Skin of body (tissue), 2 donors: Measurements from ENCODE around the gene NAGLU. TPM values are rescaled to one million over a fixed set of nuclear protein-coding genes. Genes with fewer than 3 reads are reported as not detected.
A peak's percentile ranks its signal among the peaks of the same experiment; 100 is the strongest.
"Not testable (repeated sequence)": the region's sequence is repeated elsewhere in the genome, so short reads cannot be mapped to it uniquely, and the experiment has no call there.

Source experiments
- DNase-seq: peaks from one replicate; lab custom pipeline; 2025; lab: John Stamatoyannopoulos, UW
- total RNA-seq: library from RNA; depleted of rRNA; stranded (reverse); fragments of >200 nt; gene quantifications from one replicate; pipeline ENCODE4 v1.2.3, GENCODE V29; 2014

Gene NAGLU
- total RNA-seq, 1 donor from 2014 or later, result 9.5 TPM

GRCh38 chr17:42544874-42545283, 8.8 kb downstream of the NAGLU start:
- DNase-seq, result no peak

DNA sequence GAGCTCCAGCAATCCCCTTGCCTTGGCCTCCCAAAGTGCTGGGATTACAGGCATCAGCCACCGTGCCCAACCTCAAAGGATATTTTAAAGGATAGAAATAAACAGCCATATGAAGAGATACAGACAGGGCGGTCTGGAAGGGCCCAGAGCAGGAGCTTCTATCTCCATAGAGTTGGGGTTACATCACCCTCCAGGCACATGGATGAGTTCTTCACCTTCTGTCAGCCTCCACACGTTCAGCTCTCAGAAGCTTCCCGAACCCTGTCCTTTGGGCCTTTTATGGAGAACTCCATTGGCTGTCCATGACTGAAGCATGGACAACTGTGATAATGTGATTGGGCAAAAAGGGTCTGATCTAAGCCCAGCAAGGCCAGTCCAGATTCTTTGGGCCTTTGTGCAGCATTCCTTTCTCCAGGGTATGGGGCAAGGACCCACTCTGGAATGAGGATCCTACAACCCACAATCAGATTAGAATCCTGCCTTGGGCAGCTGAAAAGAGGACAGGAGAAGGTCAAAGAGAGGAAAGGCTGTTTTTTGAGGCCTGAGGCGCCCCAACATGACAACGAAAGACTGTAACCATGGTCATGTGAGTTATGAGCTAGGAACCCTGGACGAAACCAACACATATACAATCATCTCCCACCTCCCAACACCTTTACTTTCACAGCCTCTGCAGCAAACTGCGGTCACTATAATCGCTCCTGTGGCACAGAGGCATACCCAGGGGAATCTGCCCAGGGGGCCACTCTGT, 9.9 kb downstream of the NAGLU start:
- not testable (repeated sequence) for DNase-seq

DNA sequence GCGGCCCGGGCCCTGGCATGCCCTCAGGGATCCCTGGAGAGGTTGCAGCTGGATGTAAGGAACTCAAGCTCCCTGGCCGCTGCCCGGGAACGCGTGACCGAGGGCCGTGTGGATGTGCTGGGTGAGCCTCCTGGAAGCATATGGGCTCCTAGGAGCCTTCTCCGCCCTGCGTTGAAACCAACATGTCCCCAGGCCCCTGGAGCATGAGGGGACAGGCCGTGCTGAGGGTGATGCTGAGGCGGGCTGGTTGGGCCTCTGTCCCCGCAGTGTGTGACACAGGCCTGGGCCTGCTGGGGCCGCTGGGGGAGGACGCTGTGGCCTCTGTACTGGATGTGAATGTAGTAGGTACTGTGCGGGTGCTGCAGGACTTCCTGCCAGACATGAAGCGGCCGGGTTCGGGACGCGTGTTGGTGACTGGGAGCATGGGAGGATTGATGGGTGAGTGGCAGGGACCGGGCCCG, 11.0 kb downstream of the NAGLU start:
- DNase-seq, result no peak

DNA sequence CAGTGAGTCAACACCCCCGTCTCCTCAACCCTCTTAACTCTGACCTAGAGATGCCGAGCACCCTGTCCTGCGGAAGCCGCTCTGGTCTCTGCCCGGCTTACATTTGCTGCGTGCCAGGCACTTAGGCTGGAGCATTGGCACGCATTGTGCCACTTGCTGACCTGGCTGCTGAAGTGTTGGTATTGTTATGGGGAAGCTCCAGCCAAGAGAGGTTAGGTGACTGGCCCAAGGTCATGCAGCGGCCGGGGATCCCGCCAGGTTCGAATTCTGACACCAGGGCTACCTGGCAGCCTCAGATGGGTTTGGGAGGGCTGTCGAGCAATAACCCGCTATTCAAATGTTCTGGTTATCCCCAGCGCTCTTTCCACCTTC, 11.6 kb downstream of the NAGLU start:
- no peak for DNase-seq

GRCh38 chr17:42548070-42548837, 12.2 kb downstream of the NAGLU start:
- no peak for DNase-seq

DNA sequence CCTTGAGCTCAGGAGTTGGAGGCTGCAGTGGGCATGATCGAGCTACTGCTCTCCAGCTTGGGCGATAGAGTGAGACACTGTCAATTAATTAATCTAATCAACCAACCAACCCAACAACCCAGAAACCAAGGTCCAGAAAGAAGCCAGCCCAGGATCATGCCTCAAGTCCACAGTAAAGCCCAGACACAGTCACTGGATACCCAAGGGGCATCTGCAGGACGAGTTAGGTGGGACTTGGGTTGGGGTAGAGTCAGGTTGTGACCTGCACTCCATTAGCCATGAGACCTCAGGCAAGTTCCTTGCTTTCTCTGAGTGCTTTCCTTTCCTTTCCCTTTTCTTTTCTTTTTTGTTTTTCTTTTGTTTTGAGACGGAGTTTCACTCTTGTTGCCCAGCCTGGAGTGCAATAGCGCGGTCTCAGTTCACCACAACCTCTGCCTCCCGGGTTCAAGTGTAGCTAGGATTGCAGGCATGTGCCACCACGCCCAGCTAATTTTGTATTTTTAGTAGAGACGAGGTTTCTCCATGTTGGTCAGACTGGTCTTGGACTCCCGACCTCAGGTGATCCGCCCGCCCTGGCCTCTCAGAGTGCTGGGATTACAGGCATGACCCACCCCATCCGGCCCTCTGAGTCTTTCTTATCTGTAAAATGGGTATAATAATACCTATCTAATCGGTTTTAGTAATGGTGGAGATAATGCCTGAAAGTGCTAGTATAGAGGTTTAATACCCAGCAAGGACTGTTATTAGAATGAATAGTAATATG, 13.1 kb downstream of the NAGLU start:
- no peak for DNase-seq

DNA sequence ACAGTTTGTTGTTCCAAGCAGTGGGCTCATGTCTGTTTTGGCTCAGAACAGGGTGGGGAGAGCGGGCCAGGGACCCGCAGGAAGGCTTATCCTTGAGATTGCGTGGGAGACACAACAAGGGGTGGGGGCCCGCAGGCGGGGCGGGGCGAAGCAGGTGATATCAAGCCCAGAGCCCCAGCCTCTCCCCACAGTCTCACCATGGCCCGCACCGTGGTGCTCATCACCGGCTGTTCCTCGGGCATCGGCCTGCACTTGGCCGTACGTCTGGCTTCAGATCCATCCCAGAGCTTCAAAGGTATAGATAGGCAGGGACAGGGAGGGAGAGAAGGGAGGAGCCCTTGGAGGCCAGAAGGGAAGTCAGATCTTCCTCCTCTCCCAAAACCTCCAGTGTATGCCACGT, 16.7 kb downstream of the NAGLU start, which contains the start of gene HSD17B1:
TSS of gene HSD17B1 (plus strand) at position 188 of the 400 bp plus-strand sequence. CDS start at position 199, 11 bp downstream.
- not testable (repeated sequence) for DNase-seq

GRCh38 chr17:42553161-42553818, 17.2 kb downstream of the NAGLU start:
- no peak for DNase-seq

DNA sequence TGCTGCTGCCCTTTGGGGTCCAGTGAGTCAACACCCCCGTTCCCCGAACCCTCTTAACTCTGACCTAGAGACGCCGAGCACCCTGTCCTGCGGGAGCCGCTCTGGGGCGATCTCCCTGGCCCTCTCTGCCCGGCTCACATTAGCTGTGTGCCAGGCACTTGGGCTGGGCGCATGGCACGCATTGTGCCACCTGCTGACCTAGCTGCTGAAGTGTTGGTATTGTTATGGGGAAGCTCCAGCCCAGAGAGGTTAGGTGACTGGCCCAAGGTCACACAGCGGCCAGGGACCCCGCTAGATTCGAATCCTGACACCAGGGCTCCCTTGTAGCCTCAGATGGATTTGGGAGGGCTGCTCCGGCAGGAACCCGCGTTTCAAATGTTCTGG, 17.8 kb downstream of the NAGLU start:
- no peak for DNase-seq

- DNase-seq, result peak; percentile 77
These were observed 18.4 kb downstream of the NAGLU start for GRCh38 chr17:42554250-42555121.

GRCh38 chr17:42555122-42555622, 19.1 kb downstream of the NAGLU start:
- DNase-seq, result no peak

GRCh38 chr17:42555961-42556617, 20.0 kb downstream of the NAGLU start:
- DNase-seq, result not testable (repeated sequence)

DNA sequence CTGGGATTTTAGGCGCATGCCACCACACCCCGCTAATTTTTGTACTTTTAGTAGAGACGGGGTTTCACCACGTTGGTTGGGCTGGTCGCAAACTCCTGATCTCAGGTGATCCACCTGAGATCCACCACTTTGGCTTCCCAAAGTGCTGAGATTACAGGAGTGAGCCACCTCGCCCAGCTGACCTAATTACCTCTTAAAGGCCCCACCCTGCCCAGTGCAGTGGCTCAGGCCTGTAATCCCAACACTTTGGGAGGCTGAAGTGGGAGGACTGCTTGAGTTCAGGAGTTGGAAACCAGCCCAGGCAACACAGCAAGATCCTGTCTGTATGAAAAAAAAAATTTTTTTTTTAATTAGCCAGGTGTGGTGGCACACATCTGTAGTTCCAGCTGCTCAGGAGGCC, 23.0 kb downstream of the NAGLU start:
- DNase-seq, result no peak

DNA sequence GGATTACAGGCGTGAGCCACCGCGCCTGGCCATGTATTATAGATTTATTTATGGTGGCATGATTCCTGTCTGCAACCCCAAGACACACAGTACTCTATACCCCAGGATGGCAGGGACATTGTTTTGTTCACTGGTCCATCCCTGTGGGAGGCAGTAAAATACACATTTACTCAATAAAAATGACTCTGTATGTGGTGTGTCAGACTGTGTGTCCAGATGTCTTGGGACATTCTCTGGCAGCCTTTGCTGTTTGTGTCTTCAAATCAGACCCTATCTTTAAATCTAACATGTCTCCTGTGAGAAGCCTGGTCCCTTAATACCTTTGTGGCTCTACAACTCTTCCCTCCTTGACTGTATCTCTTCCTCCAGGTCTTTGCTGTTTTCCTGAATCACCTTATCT, 24.2 kb downstream of the NAGLU start:
- DNase-seq, result no peak

GRCh38 chr17:42561897-42562387, 25.9 kb downstream of the NAGLU start, which contains the start of gene COASY:
Gene COASY (plus strand): TSS chr17:42562148. CDS start chr17:42562623, 475 bp downstream.
- DNase-seq, result peak; percentile 98

- DNase-seq, result no peak
These were observed 26.5 kb downstream of the NAGLU start for GRCh38 chr17:42562388-42563142.

DNA sequence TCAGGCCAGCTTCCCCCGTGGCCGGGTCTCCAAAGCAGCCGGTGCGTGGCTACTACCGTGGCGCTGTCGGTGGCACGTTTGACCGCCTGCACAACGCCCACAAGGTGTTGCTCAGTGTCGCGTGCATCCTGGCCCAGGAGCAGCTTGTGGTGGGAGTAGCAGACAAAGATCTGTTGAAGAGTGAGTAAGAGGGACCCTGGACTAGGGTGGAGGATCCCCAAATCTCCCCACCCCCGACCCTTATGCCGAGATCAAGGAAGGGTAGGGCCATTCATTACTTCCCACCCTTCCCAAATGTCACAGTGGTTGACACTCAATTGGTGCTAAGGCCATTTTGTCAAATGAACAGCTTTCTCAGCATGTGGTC, 27.1 kb downstream of the NAGLU start:
- DNase-seq, result no peak

- DNase-seq, result no peak
These were observed 27.5 kb downstream of the NAGLU start for GRCh38 chr17:42563543-42563942.

GRCh38 chr17:42563950-42564349, 27.9 kb downstream of the NAGLU start:
- no peak for DNase-seq
